Mucosa of descending colon (tissue), 3 donors: ENCODE results near the gene CCDC177. TPM values are rescaled to one million over a fixed set of nuclear protein-coding genes. Genes with fewer than 3 reads are reported as not detected.

Experiments
- ATAC-seq: fragments of 200-7000 bp; cut with Tn5 transposase; one replicate; pipeline ENCODE4 v1.9.1; 2020; ENCODE audit warnings: mild to moderate bottlenecking, moderate library complexity
- DNase-seq, 3 donors: peaks; one replicate each; pipeline ENCODE4 v3.0.0-alpha.2; 2020
- H3K36me3 ChIP-seq: fragments of 200-600 bp; one replicate; pipeline ENCODE4 v1.8.0; 2021; ENCODE audit warnings: low read depth, mild to moderate bottlenecking
- H3K4me1 ChIP-seq: fragments of 200-600 bp; one replicate; pipeline ENCODE4 v1.8.0; 2021; ENCODE audit warnings: low read depth, mild to moderate bottlenecking
- H3K4me3 ChIP-seq: fragments of 200-600 bp; one replicate; pipeline ENCODE4 v1.8.0; 2021; ENCODE audit warnings: mild to moderate bottlenecking
- H3K9me3 ChIP-seq: fragments of 200-600 bp; one replicate; pipeline ENCODE4 v1.8.0; 2021; ENCODE audit warnings: mild to moderate bottlenecking
- intact Hi-C, 2 donors: fragments of 100-400 bp; cut with DNase I in 1 of 2; cut with micrococcal nuclease in 1 of 2; formaldehyde crosslinking; loops; one replicate each; pipeline versions ENCODE4 v1.11.0 to v1.11.1; 2022; cut with DNase I, micrococcal nuclease
- total RNA-seq, 3 donors: library from RNA; stranded (reverse); fragmentation: NEBNext Ultra II Directional in 2 of 3; extraction: Animal tissue kit (Norgen Biotek cat#: 25700) in 2 of 3; gene quantifications; one replicate each; pipeline versions ENCODE4 v1.2.1 to v1.2.4, GENCODE V29; 2021 to 2023
- TF ChIP-seq, protein P1 (sequence below): fragments of 200-600 bp; IDR thresholded peaks from one replicate; pipeline ENCODE4 v1.8.0; 2022; ENCODE audit warnings: antibody characterized with exemption, mild to moderate bottlenecking
- donor health status: DM: no; HTN: no; CAD: no; lungs with moderate emphysema.
- donor health status: DM: no; HTN: no; CAD: no.
- donor health status: DM: no; HTN: yes; CAD: no.

CCDC177 gene
- total RNA-seq, 3 donors from 2014 or later, result not detected

DNA sequence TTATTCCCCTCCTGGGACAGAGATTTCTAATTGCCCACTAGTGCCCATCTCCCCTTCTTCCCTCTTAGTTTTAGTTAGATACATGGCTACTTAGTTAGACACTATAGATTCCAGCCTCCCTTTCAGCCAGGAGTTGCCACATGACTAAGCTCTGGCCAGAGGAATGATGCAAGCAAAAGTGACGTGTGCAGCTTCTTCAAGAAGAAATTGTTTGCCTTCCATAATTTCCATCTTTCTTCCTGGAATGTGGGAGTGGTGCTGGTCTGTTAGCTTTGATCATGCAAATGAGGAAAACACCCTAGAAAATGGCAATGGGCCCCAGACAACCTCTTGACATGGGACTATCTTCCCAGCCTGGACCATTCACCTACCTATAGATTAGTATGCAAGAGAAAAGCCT, 21.4 kb downstream of the CCDC177 start:
- DNase-seq (no peak), ATAC-seq (no peak)
- intact Hi-C loops, result no loop called here
- H3K36me3 ChIP-seq, result no peaks in the 10 kb centered on the region
- H3K9me3 ChIP-seq, result no peaks in the 10 kb centered on the region
- no peaks in the 10 kb centered on the region for H3K4me1 ChIP-seq
- no peak overlapping the region for H3K4me3 ChIP-seq
- TF ChIP-seq, protein P1, sequence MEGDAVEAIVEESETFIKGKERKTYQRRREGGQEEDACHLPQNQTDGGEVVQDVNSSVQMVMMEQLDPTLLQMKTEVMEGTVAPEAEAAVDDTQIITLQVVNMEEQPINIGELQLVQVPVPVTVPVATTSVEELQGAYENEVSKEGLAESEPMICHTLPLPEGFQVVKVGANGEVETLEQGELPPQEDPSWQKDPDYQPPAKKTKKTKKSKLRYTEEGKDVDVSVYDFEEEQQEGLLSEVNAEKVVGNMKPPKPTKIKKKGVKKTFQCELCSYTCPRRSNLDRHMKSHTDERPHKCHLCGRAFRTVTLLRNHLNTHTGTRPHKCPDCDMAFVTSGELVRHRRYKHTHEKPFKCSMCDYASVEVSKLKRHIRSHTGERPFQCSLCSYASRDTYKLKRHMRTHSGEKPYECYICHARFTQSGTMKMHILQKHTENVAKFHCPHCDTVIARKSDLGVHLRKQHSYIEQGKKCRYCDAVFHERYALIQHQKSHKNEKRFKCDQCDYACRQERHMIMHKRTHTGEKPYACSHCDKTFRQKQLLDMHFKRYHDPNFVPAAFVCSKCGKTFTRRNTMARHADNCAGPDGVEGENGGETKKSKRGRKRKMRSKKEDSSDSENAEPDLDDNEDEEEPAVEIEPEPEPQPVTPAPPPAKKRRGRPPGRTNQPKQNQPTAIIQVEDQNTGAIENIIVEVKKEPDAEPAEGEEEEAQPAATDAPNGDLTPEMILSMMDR, result no peak

DNA sequence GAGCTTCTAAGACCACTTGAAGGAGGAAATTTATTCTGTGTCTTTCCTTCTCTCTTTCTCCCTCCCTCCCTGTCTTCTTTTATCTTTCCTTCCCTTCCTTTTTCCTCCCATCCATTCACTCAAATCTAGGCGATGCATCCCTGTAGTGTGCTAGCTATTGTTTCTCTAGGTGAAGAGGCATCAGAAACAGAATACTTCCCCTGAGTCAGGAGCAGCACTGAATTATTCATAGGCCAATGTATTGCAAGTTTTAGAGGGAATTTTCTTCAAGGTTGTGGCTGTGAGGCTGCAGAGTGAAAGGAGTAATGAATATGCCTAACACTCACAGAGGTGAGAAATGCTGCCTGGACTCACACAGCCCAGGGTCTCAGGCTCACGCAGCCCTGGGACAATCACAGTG, 23.2 kb downstream of the CCDC177 start:
- intact Hi-C loops, result no loop called here
- ATAC-seq (no peak), DNase-seq (no peak)
- H3K36me3 ChIP-seq, result no peaks in the 10 kb centered on the region
- H3K4me1 ChIP-seq, result no peaks in the 10 kb centered on the region
- no peak overlapping the region for H3K4me3 ChIP-seq
- no peaks in the 10 kb centered on the region for H3K9me3 ChIP-seq
- TF ChIP-seq, protein P1, result no peak

DNA sequence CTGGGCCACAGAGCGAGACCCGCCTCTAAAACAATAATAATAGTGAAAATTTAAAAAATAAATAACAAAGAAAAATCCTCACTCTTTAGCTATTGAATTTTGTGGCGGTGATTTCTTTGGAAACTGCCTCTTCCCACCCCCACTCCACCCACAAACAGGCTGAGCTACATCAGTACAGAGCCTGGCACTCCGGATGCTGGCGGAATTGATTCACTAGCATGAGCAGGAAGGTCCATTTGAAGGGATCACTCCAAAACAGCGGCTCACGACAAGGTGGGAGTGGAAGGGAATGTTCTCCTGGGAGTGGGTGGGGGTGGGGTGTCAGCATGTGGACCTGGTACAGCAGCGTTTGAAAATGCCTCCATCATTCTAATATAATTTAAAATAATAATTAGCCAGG, 26.1 kb downstream of the CCDC177 start:
- H3K9me3 ChIP-seq, result no peaks in the 10 kb centered on the region
- no peaks in the 10 kb centered on the region for H3K4me1 ChIP-seq
- intact Hi-C loops, result no loop called here
- DNase-seq, result no peak
- no peak overlapping the region for H3K4me3 ChIP-seq
- no peaks in the 10 kb centered on the region for H3K36me3 ChIP-seq
- TF ChIP-seq, protein P1, result no peak
- no peak for ATAC-seq

DNA sequence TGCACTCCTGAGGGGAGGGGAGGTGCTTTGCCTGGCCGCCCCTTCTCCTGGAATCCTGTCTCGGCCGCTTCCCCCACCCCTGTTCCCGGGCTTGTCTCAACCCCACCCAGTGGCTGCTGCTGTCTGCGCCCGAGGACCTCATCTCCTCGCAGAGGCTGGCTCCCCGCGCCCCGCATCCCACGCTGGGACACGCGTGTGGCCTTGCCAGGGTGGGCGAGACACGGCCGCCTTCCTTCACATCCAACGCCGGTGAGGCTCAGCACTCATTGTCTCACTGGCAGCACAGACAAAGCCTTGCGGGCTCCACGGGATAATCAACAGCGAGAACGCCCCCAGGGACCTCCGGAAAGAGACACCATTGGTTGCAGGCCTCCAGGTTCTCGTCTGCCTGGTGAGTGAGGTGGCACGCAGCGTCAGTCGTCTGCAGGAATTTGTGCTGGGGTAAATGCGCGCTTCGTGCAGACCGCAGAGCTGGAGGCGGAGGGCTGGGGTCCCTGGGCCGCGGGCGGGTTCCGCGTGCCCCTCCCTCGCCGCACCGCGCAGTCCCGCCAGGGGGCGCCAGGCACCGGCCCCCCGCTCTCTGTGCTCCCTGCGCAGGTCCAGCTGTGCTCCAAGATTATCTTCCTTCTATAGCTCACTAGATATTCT, 26.8 kb downstream of the CCDC177 start:
- DNase-seq, result peak in 1 of 3 donors; percentile 14
- H3K4me3 ChIP-seq, result no peak overlapping the region
- peak; percentile 53 for ATAC-seq
- intact Hi-C loops, result no loop called here
- H3K36me3 ChIP-seq, result no peaks in the 10 kb centered on the region
- TF ChIP-seq, protein P1, result no peak
- H3K9me3 ChIP-seq, result no peaks in the 10 kb centered on the region
- no peaks in the 10 kb centered on the region for H3K4me1 ChIP-seq

DNA sequence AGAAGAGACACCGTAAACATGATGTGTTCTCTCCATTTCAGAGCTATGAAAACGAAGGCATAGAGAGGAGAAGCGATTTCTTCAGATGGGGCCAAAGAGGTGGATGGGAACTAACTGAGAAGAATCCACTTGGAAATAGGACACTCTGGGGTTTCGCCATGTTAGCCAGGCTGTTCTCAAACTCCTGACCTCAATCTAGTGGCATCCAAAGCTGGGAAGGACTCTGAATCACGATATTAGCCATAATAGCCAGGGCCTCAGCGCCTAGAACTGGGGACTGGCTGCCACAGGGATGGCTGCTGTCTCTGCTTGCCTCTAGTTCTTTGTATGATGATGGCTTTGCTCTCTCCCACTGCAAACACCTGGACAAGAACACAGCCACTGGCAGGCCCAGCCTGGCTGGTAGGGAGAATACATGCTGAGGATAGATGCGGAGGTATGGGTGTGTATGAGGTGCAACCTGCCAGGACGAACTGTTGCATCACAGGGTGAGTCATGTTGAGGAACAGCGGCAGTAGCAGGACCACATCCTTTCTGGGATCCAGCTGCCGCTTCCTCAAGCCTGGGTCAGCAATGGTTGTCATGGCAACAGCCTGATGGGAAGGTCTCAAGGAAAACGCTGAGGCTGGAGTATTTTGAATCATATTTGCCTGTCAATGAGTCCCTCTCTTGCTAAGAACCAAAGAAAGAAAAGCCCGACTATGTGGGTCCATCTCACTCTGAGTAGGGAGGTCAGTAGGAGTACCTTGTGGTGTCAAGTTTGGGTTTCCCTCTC, 31.1 kb downstream of the CCDC177 start:
- no peaks in the 10 kb centered on the region for H3K4me1 ChIP-seq

More for the DNA sequence above, 31.1 kb downstream of the CCDC177 start:
- peak; percentile 80 for ATAC-seq
- Histone ChIP-seq H3K36me3 (no peaks in the 10 kb centered on the region), H3K4me3 (no peak overlapping the region), H3K9me3 (no peaks in the 10 kb centered on the region)
- TF ChIP-seq, protein P1, result no peak
- peak in 2 of 3 donors; percentile 15 to 61 for DNase-seq
- intact Hi-C loops, result no loop called here
